GM19452 (cell line): ENCODE data around the gene TCOF1.

ENCODE experiments used
- ATAC-seq: cut with Tn5 transposase; IDR thresholded peaks from one replicate; pipeline ENCODE4 v1.9.1; 2021; ENCODE audit not compliant: unreplicated experiment

Gene TCOF1

DNA sequence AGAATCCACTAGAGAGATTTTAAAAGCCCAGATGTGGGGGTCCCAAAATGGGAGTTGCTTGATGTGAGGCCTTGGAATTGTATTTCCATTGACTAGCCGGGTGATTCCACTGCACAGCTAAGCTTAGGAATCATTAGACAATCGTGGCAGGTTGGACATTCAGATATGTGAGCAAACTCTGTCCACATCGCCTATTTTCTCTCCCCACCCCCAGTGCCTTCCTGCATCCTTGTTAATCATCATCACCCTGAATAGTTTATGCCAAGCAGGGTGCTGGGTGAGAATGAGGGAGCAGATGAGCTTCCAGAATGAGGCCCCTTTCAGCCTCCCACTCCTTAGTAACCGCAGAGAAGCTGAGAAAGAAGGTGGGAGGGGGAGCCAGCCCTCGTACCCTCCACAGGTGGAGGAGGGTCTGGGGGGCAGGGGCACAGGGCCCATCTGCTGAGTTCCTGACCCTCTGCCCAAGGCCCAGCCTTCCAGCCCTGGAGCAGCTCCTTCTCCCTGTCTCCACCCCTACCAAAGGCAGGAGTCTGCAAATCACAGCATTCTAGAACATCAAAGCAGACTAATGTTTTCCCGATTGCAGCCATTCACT, 7.7 kb upstream of the TCOF1 start:
- ATAC-seq = no peak

GRCh38 chr5:150350524-150351344, 6.8 kb upstream of the TCOF1 start:
- peak; percentile 90 for ATAC-seq

GRCh38 chr5:150352244-150353031, 5.1 kb upstream of the TCOF1 start:
- ATAC-seq = no peak

- ATAC-seq = no peak
Observed at GRCh38 chr5:150353032-150353675, 4.3 kb upstream of the TCOF1 start.

DNA sequence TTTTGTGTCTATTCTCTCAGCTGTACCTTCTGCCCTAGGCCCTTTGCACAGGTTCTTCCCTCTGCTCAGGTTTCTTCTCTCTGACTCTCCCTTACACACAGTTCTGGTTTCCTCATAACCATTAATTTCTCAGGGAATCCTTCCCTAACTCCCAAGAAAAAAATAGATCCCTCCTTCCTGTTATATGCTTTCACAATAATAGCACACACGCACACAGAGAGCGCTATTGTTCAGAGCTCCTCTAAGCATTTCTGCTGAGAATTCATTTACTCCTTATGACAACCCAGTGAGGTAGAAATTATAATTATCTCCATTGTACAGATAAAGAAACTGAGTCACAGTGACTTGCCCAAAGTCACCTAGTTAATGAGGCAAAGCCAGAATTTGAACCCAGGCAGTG, 1.7 kb upstream of the TCOF1 start:
- no peak for ATAC-seq

DNA sequence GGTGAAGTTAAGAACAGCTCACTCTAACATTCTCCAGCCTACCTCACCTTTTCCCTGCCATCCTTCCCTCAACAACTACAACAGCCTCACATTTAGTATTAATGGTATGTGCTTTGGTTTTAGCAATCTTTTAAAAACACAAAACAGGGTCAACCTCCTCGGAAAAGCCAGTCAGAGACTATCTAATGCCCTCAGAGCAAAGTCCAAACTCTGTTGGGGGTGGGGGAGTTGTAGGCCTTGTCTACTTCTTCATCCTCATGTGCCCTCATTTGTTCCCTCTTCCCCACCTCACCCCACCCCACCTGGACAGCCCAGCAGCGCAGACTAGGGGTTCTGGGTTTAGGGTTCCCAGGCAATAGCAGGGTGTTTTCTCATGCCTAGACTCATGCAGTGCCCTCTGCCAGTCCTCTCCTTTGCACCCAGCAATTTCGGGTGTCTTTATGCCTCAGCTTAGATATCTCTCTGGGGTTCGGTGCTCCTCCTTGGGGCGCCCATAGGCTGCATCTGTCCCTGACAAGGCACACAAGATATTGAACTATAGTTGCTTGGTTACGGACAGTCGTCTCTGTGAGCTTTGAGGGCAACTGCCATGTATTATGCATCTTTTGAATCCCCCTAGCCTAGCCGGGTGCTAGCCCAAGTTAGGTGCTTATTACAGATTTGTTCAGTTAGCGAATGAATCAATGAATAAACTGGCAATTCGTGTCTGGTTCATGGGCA, 762 bp upstream of the TCOF1 start:
- no peak for ATAC-seq

- ATAC-seq = no peak
Observed at GRCh38 chr5:150358261-150359095, 981 bp downstream of the TCOF1 start.

GRCh38 chr5:150361301-150361700, 3.8 kb downstream of the TCOF1 start:
- ATAC-seq = peak; percentile 24

DNA sequence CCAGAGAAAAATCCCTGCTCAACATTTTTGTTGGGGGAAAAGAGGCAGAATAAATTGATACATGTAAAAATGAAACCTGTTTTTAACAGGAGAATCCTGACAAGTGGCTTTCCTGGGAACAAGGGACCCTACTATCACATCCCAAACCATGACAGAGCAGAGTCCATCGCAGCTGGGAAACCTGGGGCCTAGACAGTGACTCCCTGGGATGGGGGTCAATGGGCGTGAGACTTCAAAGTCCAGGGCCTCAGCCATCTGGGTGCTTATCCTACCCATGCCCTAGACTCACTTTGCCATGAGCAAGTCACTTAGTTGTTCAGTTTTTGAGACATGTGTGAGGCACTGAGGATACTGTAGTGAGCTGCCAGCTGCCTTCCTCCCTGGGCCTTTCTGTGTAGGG, 5.7 kb downstream of the TCOF1 start:
- ATAC-seq = no peak

DNA sequence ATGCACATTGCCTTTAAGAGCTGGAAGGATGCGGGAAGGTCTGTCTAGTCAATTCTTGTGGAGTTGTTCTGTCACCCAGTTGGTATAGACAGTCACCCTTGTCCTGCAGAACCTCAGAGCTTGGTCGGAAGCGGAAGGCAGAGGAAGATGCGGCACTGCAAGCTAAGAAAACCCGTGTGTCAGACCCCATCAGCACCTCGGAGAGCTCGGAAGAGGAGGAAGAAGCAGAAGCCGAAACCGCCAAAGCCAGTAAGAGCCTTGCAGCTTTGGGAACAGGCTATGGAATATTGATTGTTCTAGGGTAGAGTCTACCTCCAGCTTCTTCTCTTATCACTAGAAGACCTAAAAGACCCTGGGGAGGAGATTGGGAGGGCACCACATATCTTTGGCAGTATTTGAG, 6.5 kb downstream of the TCOF1 start:
- no peak for ATAC-seq

DNA sequence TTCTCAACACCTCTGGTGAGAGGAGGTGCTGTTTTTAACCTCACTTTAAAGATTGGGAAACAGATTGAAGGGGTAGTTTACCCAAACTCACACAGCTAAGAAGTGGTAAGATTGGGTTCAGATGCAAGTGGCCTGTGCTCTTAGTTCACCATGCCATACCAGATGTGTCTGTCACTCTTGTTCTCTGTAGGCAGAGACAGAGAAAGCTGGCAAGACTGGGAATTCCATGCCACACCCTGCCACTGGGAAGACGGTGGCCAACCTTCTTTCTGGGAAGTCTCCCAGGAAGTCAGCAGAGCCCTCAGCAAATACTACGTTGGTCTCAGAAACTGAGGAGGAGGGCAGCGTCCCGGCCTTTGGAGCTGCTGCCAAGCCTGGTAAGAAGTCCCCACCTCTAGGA, 11.0 kb downstream of the TCOF1 start:
- ATAC-seq = no peak

- ATAC-seq = no peak
Observed at GRCh38 chr5:150372639-150373038, 15.1 kb downstream of the TCOF1 start.

- ATAC-seq = no peak
Observed at GRCh38 chr5:150374651-150375050, 17.2 kb downstream of the TCOF1 start.

GRCh38 chr5:150376799-150377771, 19.6 kb downstream of the TCOF1 start:
- ATAC-seq = no peak

GRCh38 chr5:150377964-150378694, 20.6 kb downstream of the TCOF1 start:
- ATAC-seq = no peak

DNA sequence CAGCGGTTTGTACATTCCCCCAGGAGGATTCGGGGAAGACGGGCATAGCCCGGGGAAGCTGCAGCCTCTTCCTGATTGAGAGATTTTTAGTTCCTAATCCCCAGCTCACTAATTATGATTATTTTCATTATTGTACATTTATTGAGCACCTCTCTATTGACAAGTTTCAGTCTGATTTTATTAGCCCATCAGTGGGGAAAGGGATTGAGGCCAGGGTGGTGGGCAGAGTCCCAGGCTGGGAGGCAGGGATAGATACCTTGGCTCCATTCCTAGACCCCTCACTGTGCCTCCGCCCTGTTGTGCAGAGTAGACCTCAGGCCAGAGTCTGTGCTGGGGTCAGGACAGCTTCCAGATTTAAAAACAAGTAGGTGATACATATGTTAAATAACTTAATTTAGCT, 27.2 kb downstream of the TCOF1 start:
- no peak for ATAC-seq

DNA sequence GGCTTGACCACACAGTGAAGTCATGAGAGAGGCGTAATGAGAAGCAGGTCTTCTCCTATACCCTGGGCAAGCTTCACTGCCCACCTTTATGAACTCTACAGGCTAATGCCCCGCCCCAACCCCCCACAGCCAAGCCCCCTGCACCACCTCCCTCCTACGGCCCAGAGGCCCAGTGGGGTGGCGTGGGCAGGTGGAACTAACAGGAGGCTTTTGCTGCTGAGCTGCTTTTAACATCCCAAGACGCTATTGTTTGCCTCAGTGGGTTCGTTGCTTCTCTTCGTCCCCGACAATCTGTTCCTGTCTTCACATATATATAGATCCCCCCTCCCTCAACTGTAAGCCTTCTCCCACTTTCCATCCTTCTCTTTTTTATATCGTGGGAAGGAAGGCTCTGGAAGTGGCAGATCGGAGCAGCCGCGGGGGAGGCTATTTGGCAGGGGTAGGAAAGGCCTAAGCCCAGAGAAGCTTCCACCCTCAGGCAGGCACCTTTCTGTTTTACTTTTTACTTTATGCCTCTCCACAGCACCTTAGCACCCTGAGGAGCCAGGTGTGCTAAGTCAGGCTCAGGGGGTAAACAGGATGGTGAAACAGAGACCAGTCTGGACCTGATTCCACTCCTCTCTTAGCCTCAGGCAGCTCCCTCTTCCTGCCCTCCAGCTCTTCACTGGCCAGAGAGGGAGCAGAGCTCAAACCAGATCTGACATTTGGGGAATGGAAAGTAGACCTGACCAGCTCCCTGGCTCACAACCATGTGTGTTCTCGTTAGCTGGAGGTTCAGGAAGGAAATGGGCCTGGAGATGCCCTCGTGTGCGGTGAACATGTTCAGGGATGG, 28.7 kb downstream of the TCOF1 start:
- no peak for ATAC-seq
